ENCODE measurements around the gene CD70.
"Not testable (repeated sequence)": the region's sequence is repeated elsewhere in the genome, so short reads cannot be mapped to it uniquely, and the experiment has no call there.

CD70 gene

DNA sequence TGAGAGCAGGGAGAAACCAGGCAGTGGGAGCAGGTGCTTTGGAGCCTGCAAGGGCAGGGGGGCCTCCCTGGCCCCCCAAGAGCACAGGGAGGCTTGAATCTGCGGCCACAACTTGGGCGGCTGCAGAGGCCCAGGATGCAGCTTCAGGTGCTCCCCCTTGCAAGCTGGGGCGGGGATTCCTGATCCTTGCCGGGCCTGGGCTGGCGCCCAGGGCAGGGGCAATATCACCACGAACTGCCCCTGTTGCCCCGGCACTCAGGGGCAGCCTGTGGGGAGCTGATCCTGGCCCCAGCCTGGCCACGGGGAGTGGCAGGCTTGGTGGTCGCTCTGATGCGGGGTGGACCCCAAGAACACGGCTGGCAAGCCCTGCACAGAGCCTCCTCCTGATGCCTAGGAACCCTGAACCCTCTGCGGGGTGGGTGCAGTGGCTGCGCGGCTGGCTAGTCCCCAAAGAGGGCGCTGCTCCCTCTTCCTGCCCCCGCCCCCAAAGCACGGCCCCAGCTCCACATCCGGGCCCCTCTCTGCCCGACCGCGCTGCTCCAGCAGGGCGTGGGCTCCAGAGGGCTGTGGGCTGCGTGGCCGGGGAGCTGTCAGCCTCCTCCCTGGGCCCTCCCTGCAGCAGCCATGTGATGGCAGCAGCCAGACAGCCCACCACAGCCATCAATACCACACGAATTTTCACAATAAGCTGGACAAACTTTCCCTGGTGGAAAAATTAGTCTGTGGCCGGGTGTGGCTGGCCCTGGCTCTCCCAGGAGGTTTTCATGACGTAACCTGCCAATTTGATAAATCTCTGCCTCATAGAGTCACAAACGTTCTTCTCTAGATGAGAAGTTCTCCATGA, 39.1 kb downstream of the CD70 start:
- DNase-seq (ENCODE audit: low read depth), result no peak
- TF ChIP-seq, protein P1, sequence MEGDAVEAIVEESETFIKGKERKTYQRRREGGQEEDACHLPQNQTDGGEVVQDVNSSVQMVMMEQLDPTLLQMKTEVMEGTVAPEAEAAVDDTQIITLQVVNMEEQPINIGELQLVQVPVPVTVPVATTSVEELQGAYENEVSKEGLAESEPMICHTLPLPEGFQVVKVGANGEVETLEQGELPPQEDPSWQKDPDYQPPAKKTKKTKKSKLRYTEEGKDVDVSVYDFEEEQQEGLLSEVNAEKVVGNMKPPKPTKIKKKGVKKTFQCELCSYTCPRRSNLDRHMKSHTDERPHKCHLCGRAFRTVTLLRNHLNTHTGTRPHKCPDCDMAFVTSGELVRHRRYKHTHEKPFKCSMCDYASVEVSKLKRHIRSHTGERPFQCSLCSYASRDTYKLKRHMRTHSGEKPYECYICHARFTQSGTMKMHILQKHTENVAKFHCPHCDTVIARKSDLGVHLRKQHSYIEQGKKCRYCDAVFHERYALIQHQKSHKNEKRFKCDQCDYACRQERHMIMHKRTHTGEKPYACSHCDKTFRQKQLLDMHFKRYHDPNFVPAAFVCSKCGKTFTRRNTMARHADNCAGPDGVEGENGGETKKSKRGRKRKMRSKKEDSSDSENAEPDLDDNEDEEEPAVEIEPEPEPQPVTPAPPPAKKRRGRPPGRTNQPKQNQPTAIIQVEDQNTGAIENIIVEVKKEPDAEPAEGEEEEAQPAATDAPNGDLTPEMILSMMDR (conservative IDR thresholded peaks at IDR 0.05; ENCODE audit: low read depth, low read length), result no peak
- no peak overlapping the region for H3K4me3 ChIP-seq (ENCODE audit: low read depth, low read length)

DNA sequence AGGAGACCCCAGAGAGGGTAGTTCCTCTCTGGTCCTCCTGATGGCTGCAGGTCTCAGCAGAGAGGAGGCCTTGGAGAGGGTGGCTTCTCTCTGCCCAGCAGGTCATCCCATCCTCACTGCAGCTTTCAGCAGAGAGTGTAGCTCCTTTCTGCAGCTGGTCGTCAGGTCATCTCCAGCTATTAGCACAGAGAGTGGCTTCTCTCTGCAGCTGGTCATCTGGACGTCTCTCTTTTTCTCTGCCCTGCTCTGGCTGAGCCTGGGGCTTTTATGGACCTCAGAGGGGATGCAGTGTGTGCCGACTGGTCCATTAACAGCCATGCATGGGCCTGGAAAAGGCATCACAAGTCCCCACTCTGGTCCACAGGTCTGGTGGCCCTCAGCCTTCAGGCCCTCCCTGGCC, 39.9 kb downstream of the CD70 start:
- H3K4me3 ChIP-seq (ENCODE audit: low read depth, low read length), result no peak overlapping the region
- TF ChIP-seq, protein P1 (conservative IDR thresholded peaks at IDR 0.05; ENCODE audit: low read depth, low read length), result no peak
- DNase-seq (ENCODE audit: low read depth), result no peak

DNA sequence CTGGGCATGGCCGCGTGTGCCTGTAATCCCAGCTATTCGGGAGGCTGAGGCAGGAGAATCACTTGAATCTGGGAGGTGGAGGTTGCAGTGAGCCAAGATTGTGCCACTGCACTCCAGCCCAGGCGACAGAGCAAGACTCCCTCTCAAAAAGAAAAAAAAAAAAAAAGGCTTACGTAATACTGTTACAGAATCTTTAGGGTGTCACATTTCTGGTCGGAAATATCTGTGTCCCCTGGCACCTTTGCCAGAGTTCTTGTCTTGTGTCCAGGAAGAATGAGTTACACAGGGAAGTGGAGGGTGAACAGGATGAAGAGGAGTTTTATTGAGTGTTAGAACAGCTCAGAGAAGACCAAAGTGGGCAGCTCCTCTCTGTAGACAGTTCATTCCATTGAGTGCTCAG, 40.3 kb downstream of the CD70 start:
- H3K4me3 ChIP-seq (ENCODE audit: low read depth, low read length); DNase-seq (ENCODE audit: low read depth): not testable (repeated sequence)

DNA sequence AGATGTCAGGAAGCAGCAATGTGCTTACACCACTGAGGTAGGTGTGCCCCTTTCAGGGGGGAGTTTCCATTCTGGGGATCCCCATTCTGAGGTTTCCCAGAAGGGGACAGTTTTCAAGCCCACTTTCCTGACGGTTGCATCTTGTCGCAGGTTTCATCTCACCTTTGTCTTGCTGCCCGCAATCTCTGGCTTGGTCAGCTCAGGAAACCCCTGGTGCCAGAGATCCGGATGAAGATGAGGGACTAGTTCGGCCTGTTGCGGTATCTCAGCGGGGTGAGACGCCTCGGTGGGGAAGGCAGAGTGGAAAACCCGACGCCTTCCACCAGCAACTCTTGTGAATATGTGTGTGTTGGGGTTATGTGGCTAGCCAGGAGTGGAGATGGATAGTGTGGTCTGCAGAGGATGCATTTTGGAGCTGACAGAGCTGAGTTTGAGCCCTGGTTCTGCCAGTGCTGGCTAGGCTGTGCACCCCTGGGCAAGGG, 47.0 kb downstream of the CD70 start:
- no peak overlapping the region for H3K4me3 ChIP-seq (ENCODE audit: low read depth, low read length)
- no peak for DNase-seq (ENCODE audit: low read depth)
- TF ChIP-seq, protein P1 (conservative IDR thresholded peaks at IDR 0.05; ENCODE audit: low read depth, low read length), result no peak

DNA sequence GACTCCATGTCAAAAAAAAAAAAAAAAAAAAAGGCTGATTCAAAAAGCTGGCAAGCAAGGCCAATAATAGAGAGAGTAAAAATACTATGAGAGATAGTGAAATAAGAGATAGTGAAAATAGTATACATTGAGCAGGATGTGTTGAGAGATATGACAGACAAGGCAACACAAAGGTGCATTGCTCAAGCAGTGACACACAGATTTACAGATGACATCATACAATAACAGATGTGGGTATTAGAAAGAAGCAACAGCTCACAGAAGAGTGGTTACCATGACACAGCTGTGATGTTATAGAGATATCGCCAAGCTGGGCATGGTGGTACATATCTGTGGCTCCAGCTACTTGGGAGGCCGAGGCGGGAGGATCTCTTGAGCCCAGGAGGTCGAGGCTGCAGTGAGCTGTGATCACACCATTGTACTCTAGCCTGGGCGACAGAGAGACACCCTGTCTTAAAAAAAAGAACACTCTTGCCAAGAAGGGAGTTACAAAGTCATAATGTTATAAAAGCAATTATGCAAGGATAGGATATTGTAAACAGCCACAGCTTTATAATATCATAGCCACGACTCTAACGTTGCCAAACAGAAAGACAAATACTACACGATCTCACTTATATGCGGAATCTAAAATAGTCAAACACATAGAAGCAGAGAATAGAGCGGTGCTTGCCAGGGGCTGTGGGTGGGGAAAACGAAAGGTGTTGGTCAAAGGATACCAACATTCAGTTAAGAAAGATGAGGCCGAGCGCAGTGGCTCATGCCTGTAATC, 49.8 kb downstream of the CD70 start:
- H3K4me3 ChIP-seq (ENCODE audit: low read depth, low read length), result no peak overlapping the region
- TF ChIP-seq, protein P1 (conservative IDR thresholded peaks at IDR 0.05; ENCODE audit: low read depth, low read length), result no peak

DNA sequence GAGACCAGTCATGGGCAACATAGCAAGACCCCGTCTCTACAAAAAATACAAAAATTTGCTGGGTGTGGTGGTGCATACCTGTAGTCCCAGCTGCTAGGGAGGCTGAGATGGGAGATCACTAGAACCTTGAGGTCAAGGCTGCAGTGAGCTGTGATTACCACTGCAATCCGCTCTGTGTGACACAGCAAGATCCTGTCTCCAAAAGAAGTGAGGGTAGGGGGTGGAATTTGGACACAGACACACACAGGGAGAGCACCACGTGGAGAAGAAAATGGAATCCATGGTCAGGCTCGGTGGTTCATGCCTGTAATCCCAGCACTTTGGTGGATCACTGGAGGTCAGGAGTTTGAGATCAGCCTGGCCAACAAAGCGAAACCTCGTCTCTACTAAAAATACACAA, 51.4 kb downstream of the CD70 start:
- DNase-seq (ENCODE audit: low read depth), result no peak
- TF ChIP-seq, protein P1 (conservative IDR thresholded peaks at IDR 0.05; ENCODE audit: low read depth, low read length), result no peak
- no peak overlapping the region for H3K4me3 ChIP-seq (ENCODE audit: low read depth, low read length)

More for the DNA sequence above, 49.8 kb downstream of the CD70 start:
- DNase-seq (ENCODE audit: low read depth), result no peak

All from choroid plexus epithelial cell (primary cell).